Adrenal gland (tissue), 12 donors: ENCODE data around the gene SAFB2. TPM values are rescaled to one million over a fixed set of nuclear protein-coding genes. Genes with fewer than 3 reads are reported as not detected.

Source experiments
- DNase-seq, 7 donors: peaks; one replicate each; pipeline ENCODE4 v3.0.0-alpha.2; 2019 to 2020
- H3K27ac ChIP-seq, 5 donors: fragments of 200-600 bp; sonication (generic) in 4 of 5; 1 replicate in 3 of 5; 2 replicates in 2 of 5; pipeline versions ENCODE4 v1.5.1 to v1.8.0; 2016 to 2020; ENCODE audit warnings: mild to moderate bottlenecking in 1 of 5
- H3K27me3 ChIP-seq: fragments of 200-600 bp; 2 replicates; pipeline ENCODE4 v1.8.0; 2021
- H3K36me3 ChIP-seq, 2 donors: fragments of 200-600 bp; replicated peaks in 1 of 2; 1 replicate in 1 of 2; 2 replicates in 1 of 2; pipeline versions ENCODE4 v1.5.1 to v1.8.0; 2018 to 2022
- H3K4me1 ChIP-seq, 2 donors: fragments of 200-600 bp; replicated peaks in 1 of 2; 1 replicate in 1 of 2; 2 replicates in 1 of 2; pipeline versions ENCODE4 v1.5.1 to v1.8.0; 2018 to 2021
- H3K4me3 ChIP-seq, 4 donors: fragments of 200-600 bp; sonication (generic) in 3 of 4; one replicate each; pipeline ENCODE4 v1.5.1; 2016 to 2018
- H3K9me3 ChIP-seq, 3 donors: fragments of 200-600 bp; sonication (generic) in 1 of 3; replicated peaks in 1 of 3; 1 replicate in 2 of 3; 2 replicates in 1 of 3; pipeline versions ENCODE4 v1.5.1 to v1.8.0; 2016 to 2021
- POLR2A ChIP-seq, 2 donors: fragments of 450-650 bp; IDR thresholded peaks; one replicate each; pipeline ENCODE4 v1.6.1; 2017; ENCODE audit warnings: antibody characterized with exemption in 2 of 2, mild to moderate bottlenecking in 2 of 2, moderate library complexity in 1 of 2
- WGBS, 4 donors: extraction: QIAGEN DNeasy Blood & Tissue Kit in 2 of 4; methylation state at CpG; one replicate each; pipeline versions ENCODE4 v1.1.5 to v1.1.7; 2013 to 2017; 5-methylcytosine and 5-hydroxymethylcytosine counted together
- intact Hi-C, 2 donors: fragments of 100-400 bp; cut with DNase I; formaldehyde crosslinking; loops; one replicate each; pipeline versions ENCODE4 v1.14.1 to v1.15.0; 2022 to 2023
- polyA plus RNA-seq, 3 donors: library from polyadenylated mRNA; stranded (reverse); fragments of 200-250 nt in 2 of 3; fragments of 350-450 nt in 1 of 3; fragmentation: Illumina TruSeq in 1 of 3; extraction: RNeasy Lipid Tissue Mini Kit (QIAGEN cat#74804) in 1 of 3; gene quantifications; one replicate each; pipeline ENCODE4 v1.2.3, GENCODE V29; 2013 to 2014
- total RNA-seq, 9 donors: library from RNA; depleted of rRNA in 4 of 9; stranded (reverse); fragments of >200 nt in 4 of 9; fragments of 120-200 nt in 1 of 9; fragmentation: NEBNext Ultra II Directional in 1 of 9; extraction: Animal tissue kit (Norgen Biotek cat#: 25700) in 1 of 9; gene quantifications; one replicate each; pipeline versions ENCODE4 v1.1.0 to v1.2.4, GENCODE V29; 2013 to 2023
- TF ChIP-seq, protein P1 (sequence below), 6 experiments: fragments of 450-650 bp in 4 of 6; fragments of 200-600 bp in 2 of 6; sonication (generic) in 1 of 6; IDR thresholded peaks; 1 replicate in 5 of 6; 2 replicates in 1 of 6; pipeline versions ENCODE4 v1.5.1 to v1.8.0; 2016 to 2021; ENCODE audit warnings: antibody characterized with exemption in 6 of 6, mild to moderate bottlenecking in 2 of 6, moderate library complexity in 1 of 6
- donor health status: healthy with polysubstance abuse.
- donor health status: Bipolar disorder and iron deficiency.
- donor health status: DM: yes; HTN: yes; CAD: no.
- donor health status: DM: no; HTN: no; CAD: no.
- donor health status: DM: no; HTN: no; CAD: no.
- donor health status: DM: yes; HTN: yes; CAD: no.

The SAFB2 gene
- total and polyA plus RNA-seq, 12 donors, result 27.1 to 254 (median 65.2) TPM

- TF ChIP-seq, protein P1, sequence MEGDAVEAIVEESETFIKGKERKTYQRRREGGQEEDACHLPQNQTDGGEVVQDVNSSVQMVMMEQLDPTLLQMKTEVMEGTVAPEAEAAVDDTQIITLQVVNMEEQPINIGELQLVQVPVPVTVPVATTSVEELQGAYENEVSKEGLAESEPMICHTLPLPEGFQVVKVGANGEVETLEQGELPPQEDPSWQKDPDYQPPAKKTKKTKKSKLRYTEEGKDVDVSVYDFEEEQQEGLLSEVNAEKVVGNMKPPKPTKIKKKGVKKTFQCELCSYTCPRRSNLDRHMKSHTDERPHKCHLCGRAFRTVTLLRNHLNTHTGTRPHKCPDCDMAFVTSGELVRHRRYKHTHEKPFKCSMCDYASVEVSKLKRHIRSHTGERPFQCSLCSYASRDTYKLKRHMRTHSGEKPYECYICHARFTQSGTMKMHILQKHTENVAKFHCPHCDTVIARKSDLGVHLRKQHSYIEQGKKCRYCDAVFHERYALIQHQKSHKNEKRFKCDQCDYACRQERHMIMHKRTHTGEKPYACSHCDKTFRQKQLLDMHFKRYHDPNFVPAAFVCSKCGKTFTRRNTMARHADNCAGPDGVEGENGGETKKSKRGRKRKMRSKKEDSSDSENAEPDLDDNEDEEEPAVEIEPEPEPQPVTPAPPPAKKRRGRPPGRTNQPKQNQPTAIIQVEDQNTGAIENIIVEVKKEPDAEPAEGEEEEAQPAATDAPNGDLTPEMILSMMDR (IDR thresholded peaks at IDR 0.05), result no peak
- TF ChIP-seq POLR2A (IDR thresholded peaks at IDR 0.05), result no peak
- Histone ChIP-seq H3K4me1 (peaks cover 15 to 34% of the 10 kb centered on the region in 2 donors), H3K9me3 (no peaks in the 10 kb centered on the region), H3K36me3 (peaks cover 0 to 88% of the 10 kb centered on the region in 2 donors), H3K27me3 (no peaks in the 10 kb centered on the region), H3K4me3 (no peak overlapping the region), H3K27ac (no peak overlapping the region)
- intact Hi-C loops, result no loop called here
- DNase-seq, result peak in 1 of 7 donors; percentile 34
- 64 to 86% (median 79%) methylated on average over 4 of the region's 4 CpGs for WGBS, 4 donors
Measured at GRCh38 chr19:5646703-5647102, 24.1 kb upstream of the SAFB2 start.

DNA sequence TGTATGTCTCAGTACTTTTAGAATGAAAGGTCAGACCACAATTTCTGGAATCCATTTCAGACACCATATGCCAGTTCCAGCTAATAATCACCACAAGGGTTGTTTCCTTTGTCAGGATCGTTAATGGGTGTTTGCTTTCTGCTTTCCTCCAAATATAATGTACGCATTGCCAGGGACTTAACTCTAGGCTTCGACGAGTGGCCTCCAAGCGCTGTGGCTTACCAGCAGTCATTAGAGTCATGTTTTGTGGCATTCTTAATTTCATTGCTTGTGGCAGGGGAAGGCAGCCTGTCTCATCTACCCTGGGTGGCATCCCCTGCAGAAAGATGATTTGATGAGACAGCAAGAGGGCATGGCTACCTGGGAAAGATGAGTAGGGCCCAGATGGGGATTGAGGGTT, 22.8 kb upstream of the SAFB2 start:
- WGBS, 4 donors, result 89 to 96% (median 93%) methylated on average over 5 of the region's 5 CpGs
- Histone ChIP-seq H3K9me3 (no peaks in the 10 kb centered on the region), H3K27me3 (no peaks in the 10 kb centered on the region), H3K36me3 (peaks cover 0 to 79% of the 10 kb centered on the region in 2 donors), H3K4me3 (no peak overlapping the region), H3K27ac (no peak overlapping the region), H3K4me1 (peaks cover 17 to 42% of the 10 kb centered on the region in 2 donors)
- peak in 1 of 7 donors; percentile 23 for DNase-seq
- intact Hi-C loops, result no loop called here
- TF ChIP-seq, protein P1 (IDR thresholded peaks at IDR 0.05), result no peak

DNA sequence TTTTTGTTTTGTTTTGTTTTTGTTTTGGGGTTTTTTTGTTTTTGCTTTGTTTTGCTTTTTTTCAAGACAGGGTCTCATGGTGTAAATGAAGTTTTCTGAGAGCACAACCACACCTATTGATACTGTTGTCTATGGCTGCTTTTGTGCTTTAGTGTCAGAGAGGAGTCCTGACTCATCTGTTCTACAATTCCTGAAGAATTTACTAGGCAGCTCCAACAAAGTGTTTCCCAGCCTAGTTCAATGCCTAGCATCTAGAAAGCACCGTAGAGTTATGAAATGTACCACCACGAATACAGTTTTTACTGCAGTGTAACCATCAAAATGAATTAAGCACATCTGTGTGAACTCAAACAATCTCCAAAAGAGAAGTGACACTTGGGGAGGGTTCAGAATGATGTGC, 21.5 kb upstream of the SAFB2 start:
- no peaks in the 10 kb centered on the region for H3K9me3 ChIP-seq
- H3K4me3 ChIP-seq, result no peak overlapping the region
- peaks cover 17 to 42% of the 10 kb centered on the region in 2 donors for H3K4me1 ChIP-seq
- no peaks in the 10 kb centered on the region for H3K27me3 ChIP-seq
- H3K27ac ChIP-seq, result peak overlapping the region in 1 of 5 donors; percentile 7
- intact Hi-C loops, result no loop called here
- TF ChIP-seq POLR2A (IDR thresholded peaks at IDR 0.05), result no peak
- TF ChIP-seq, protein P1 (IDR thresholded peaks at IDR 0.05), result no peak
- H3K36me3 ChIP-seq, result peaks cover 0 to 70% of the 10 kb centered on the region in 2 donors
- WGBS, 4 donors, result 61 to 80% (median 76%) methylated on average over 2 of the region's 2 CpGs
- no peak for DNase-seq

GRCh38 chr19:5643060-5643459, 20.5 kb upstream of the SAFB2 start:
- Histone ChIP-seq H3K4me3 (no peak overlapping the region), H3K36me3 (peaks cover 0 to 65% of the 10 kb centered on the region in 2 donors), H3K27ac (peak overlapping the region in 4 of 5 donors; percentile 32 to 68 (median 58)), H3K9me3 (no peaks in the 10 kb centered on the region), H3K4me1 (peaks cover 21 to 52% of the 10 kb centered on the region in 2 donors), H3K27me3 (no peaks in the 10 kb centered on the region)
- WGBS, 4 donors, result 76 to 82% (median 81%) methylated on average over 4 of the region's 4 CpGs
- peak in 1 of 7 donors; percentile 29 for DNase-seq
- intact Hi-C loops, result no loop called here
- no peak for TF ChIP-seq POLR2A (IDR thresholded peaks at IDR 0.05)
- TF ChIP-seq, protein P1 (IDR thresholded peaks at IDR 0.05), result no peak
